ENCODE measurements around the gene STK32B. TPM values are rescaled to one million over a fixed set of nuclear protein-coding genes. Genes with fewer than 3 reads are reported as not detected.

Gene STK32B
- total RNA-seq, 1 experiment from 2014 or later, result 11.6 TPM

DNA sequence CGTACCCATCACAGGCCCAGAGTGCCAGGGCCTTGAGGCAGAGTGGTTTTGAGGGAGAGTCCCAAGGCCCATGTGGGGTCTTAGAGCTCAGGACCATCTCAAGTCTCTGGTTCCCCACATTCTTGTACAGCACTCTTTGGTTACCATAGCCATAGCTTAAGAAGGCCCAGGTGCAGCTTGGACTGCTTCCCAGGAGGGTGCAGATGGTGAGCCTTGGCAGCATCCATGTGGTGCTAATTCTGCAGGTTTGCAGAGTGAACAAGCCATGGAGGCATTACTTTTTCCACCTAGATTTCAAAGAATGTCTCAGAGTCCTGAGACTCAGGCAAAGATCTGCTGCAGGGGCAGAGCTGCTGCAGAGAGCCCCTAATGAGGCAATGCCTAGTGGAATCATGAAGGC is 171.7 kb downstream of the STK32B start:
- H3K4me3 ChIP-seq (ENCODE audit: low read depth in 2 of 2, low read length in 2 of 2), result no peak overlapping the region
- no peaks in the 10 kb centered on the region for H3K4me1 ChIP-seq (ENCODE audit: control insufficient read depth, insufficient read depth, low read length)
- H3K27me3 ChIP-seq (ENCODE audit: control insufficient read depth, insufficient read depth, low read length), result no peaks in the 10 kb centered on the region
- POLR2A ChIA-PET, result no interaction called here
- BruUV-seq (replicated peaks), result no TSS peak
- intact Hi-C loops (cut with micrococcal nuclease; ENCODE audit: unreplicated experiment), result no loop called here
- TF ChIP-seq, protein P1, sequence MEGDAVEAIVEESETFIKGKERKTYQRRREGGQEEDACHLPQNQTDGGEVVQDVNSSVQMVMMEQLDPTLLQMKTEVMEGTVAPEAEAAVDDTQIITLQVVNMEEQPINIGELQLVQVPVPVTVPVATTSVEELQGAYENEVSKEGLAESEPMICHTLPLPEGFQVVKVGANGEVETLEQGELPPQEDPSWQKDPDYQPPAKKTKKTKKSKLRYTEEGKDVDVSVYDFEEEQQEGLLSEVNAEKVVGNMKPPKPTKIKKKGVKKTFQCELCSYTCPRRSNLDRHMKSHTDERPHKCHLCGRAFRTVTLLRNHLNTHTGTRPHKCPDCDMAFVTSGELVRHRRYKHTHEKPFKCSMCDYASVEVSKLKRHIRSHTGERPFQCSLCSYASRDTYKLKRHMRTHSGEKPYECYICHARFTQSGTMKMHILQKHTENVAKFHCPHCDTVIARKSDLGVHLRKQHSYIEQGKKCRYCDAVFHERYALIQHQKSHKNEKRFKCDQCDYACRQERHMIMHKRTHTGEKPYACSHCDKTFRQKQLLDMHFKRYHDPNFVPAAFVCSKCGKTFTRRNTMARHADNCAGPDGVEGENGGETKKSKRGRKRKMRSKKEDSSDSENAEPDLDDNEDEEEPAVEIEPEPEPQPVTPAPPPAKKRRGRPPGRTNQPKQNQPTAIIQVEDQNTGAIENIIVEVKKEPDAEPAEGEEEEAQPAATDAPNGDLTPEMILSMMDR (IDR thresholded peaks at IDR 0.05), result no peak
- TF ChIP-seq REST (IDR thresholded peaks at IDR 0.05; ENCODE audit: insufficient read depth in 1 of 2, low read depth in 2 of 2, low read length in 1 of 2) (no peak), SIN3A (IDR thresholded peaks at IDR 0.05; ENCODE audit: borderline replicate concordance, insufficient read depth, low read depth, low read length) (no peak), TCF7L2 (IDR thresholded peaks at IDR 0.05; ENCODE audit: low read depth, low read length) (no peak), POLR2AphosphoS5 (IDR thresholded peaks at IDR 0.05; ENCODE audit: low read depth, low read length) (no peak)
- no peak overlapping the region for H3K27ac ChIP-seq (ENCODE audit: low read length)
- CTCF ChIA-PET, result no interaction called here
- no peaks in the 10 kb centered on the region; the same call in 1 of the 2 replicates for H3K9me3 ChIP-seq (ENCODE audit: control insufficient read depth, insufficient read depth, low read depth, low read length)
- DNase-seq (ENCODE audit: low read depth, low spot score), result no peak
- H3K36me3 ChIP-seq (ENCODE audit: control insufficient read depth, insufficient read depth, low read length), result no peaks in the 10 kb centered on the region
- in situ Hi-C loops (cut with HindIII; ENCODE audit: low pct_unique_long_range_greater_than_20kb, low sequenced_read_pairs), result no loop called here
- no peak for ATAC-seq

- Histone ChIP-seq H3K27me3 (ENCODE audit: control insufficient read depth, insufficient read depth, low read length) (no peaks in the 10 kb centered on the region), H3K36me3 (ENCODE audit: control insufficient read depth, insufficient read depth, low read length) (no peaks in the 10 kb centered on the region), H3K9me3 (ENCODE audit: control insufficient read depth, insufficient read depth, low read depth, low read length) (no peaks in the 10 kb centered on the region; the same call in 1 of the 2 replicates), H3K4me3 (ENCODE audit: low read depth in 2 of 2, low read length in 2 of 2) (no peak overlapping the region), H3K4me1 (ENCODE audit: control insufficient read depth, insufficient read depth, low read length) (no peaks in the 10 kb centered on the region), H3K27ac (ENCODE audit: low read length) (no peak overlapping the region)
- ChIA-PET POLR2A (no interaction called here), CTCF (no interaction called here)
- TF ChIP-seq TCF7L2 (IDR thresholded peaks at IDR 0.05; ENCODE audit: low read depth, low read length), result no peak
- no peak for TF ChIP-seq POLR2AphosphoS5 (IDR thresholded peaks at IDR 0.05; ENCODE audit: low read depth, low read length)
- no TSS peak for BruUV-seq (replicated peaks)
- in situ Hi-C loops (cut with HindIII; ENCODE audit: low pct_unique_long_range_greater_than_20kb, low sequenced_read_pairs) (no loop called here), intact Hi-C loops (cut with micrococcal nuclease; ENCODE audit: unreplicated experiment) (no loop called here)
- DNase-seq (ENCODE audit: low read depth, low spot score) (no peak), ATAC-seq (no peak)
Observed at GRCh38 chr4:5224340-5224739, 173.1 kb downstream of the STK32B start.

DNA sequence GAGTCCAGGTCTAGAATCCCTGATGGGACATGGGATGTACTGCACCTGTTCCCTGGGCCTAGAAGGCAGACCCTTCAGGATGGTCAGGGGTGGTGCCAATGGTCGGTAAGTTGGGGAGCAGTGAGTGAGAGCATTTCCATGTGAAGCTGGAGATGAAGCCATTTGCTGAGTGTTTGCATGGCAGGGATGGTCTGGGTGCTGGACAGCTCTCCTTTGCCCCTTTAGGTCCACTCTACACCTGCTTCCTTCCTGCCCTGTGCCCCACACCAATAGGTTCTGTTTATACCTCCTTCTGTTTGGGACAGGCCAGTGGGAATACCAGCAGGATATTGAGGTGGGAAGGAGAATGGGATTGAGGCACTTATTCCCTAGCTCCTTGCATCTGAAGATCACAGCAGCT is 181.3 kb downstream of the STK32B start:
- BruUV-seq (replicated peaks), result no TSS peak
- intact Hi-C loops (cut with micrococcal nuclease; ENCODE audit: unreplicated experiment), result no loop called here
- in situ Hi-C loops (cut with HindIII; ENCODE audit: low pct_unique_long_range_greater_than_20kb, low sequenced_read_pairs), result no loop called here
- no peaks in the 10 kb centered on the region for H3K4me1 ChIP-seq (ENCODE audit: control insufficient read depth, insufficient read depth, low read length)
- no peaks in the 10 kb centered on the region for H3K9me3 ChIP-seq (ENCODE audit: control insufficient read depth, insufficient read depth, low read depth, low read length)
- TF ChIP-seq REST (IDR thresholded peaks at IDR 0.05; ENCODE audit: insufficient read depth in 1 of 2, low read depth in 2 of 2, low read length in 1 of 2), result 0 out of 4 replicates have a peak, but pooled peaks of 1 of the 2 experiments have one; percentile 32
- no peak for TF ChIP-seq SIN3A (IDR thresholded peaks at IDR 0.05; ENCODE audit: borderline replicate concordance, insufficient read depth, low read depth, low read length)
- ChIA-PET POLR2A (no interaction called here), CTCF (no interaction called here)
- no peak overlapping the region for H3K4me3 ChIP-seq (ENCODE audit: low read depth in 2 of 2, low read length in 2 of 2)
- no peak for DNase-seq (ENCODE audit: low read depth, low spot score)
- no peaks in the 10 kb centered on the region for H3K27me3 ChIP-seq (ENCODE audit: control insufficient read depth, insufficient read depth, low read length)
- no peak overlapping the region for H3K27ac ChIP-seq (ENCODE audit: low read length)
- ATAC-seq, result no peak
- no peaks in the 10 kb centered on the region for H3K36me3 ChIP-seq (ENCODE audit: control insufficient read depth, insufficient read depth, low read length)

All from Panc1 (cell line).